Adrenal gland (tissue), 12 donors: ENCODE measurements around the gene NPC1L1. TPM values are rescaled to one million over a fixed set of nuclear protein-coding genes. Genes with fewer than 3 reads are reported as not detected.
A peak's percentile ranks its signal among the peaks of the same experiment; 100 is the strongest.

Source experiments
- DNase-seq, 7 donors: peaks; one replicate each; pipeline ENCODE4 v3.0.0-alpha.2; 2019 to 2020
- H3K27ac ChIP-seq, 5 donors: fragments of 200-600 bp; sonication (generic) in 4 of 5; 1 replicate in 3 of 5; 2 replicates in 2 of 5; pipeline versions ENCODE4 v1.5.1 to v1.8.0; 2016 to 2020; ENCODE audit warnings: mild to moderate bottlenecking in 1 of 5
- H3K27me3 ChIP-seq: fragments of 200-600 bp; 2 replicates; pipeline ENCODE4 v1.8.0; 2021
- H3K36me3 ChIP-seq, 2 donors: fragments of 200-600 bp; replicated peaks in 1 of 2; 1 replicate in 1 of 2; 2 replicates in 1 of 2; pipeline versions ENCODE4 v1.5.1 to v1.8.0; 2018 to 2022
- H3K4me1 ChIP-seq, 2 donors: fragments of 200-600 bp; replicated peaks in 1 of 2; 1 replicate in 1 of 2; 2 replicates in 1 of 2; pipeline versions ENCODE4 v1.5.1 to v1.8.0; 2018 to 2021
- H3K4me3 ChIP-seq, 4 donors: fragments of 200-600 bp; sonication (generic) in 3 of 4; one replicate each; pipeline ENCODE4 v1.5.1; 2016 to 2018
- H3K9me3 ChIP-seq, 3 donors: fragments of 200-600 bp; sonication (generic) in 1 of 3; replicated peaks in 1 of 3; 1 replicate in 2 of 3; 2 replicates in 1 of 3; pipeline versions ENCODE4 v1.5.1 to v1.8.0; 2016 to 2021
- CTCF ChIP-seq, 6 experiments: fragments of 450-650 bp in 4 of 6; fragments of 200-600 bp in 2 of 6; sonication (generic) in 1 of 6; IDR thresholded peaks; 1 replicate in 5 of 6; 2 replicates in 1 of 6; pipeline versions ENCODE4 v1.5.1 to v1.8.0; 2016 to 2021; ENCODE audit warnings: antibody characterized with exemption in 6 of 6, mild to moderate bottlenecking in 2 of 6, moderate library complexity in 1 of 6
- POLR2A ChIP-seq, 2 donors: fragments of 450-650 bp; IDR thresholded peaks; one replicate each; pipeline ENCODE4 v1.6.1; 2017; ENCODE audit warnings: antibody characterized with exemption in 2 of 2, mild to moderate bottlenecking in 2 of 2, moderate library complexity in 1 of 2
- WGBS, 4 donors: extraction: QIAGEN DNeasy Blood & Tissue Kit in 2 of 4; methylation state at CpG; one replicate each; pipeline versions ENCODE4 v1.1.5 to v1.1.7; 2013 to 2017; 5-methylcytosine and 5-hydroxymethylcytosine counted together
- intact Hi-C, 2 donors: fragments of 100-400 bp; cut with DNase I; formaldehyde crosslinking; loops; one replicate each; pipeline versions ENCODE4 v1.14.1 to v1.15.0; 2022 to 2023
- polyA plus RNA-seq, 3 donors: library from polyadenylated mRNA; stranded (reverse); fragments of 200-250 nt in 2 of 3; fragments of 350-450 nt in 1 of 3; fragmentation: Illumina TruSeq in 1 of 3; extraction: RNeasy Lipid Tissue Mini Kit (QIAGEN cat#74804) in 1 of 3; gene quantifications; one replicate each; pipeline ENCODE4 v1.2.3, GENCODE V29; 2013 to 2014
- total RNA-seq, 9 donors: library from RNA; depleted of rRNA in 4 of 9; stranded (reverse); fragments of >200 nt in 4 of 9; fragments of 120-200 nt in 1 of 9; fragmentation: NEBNext Ultra II Directional in 1 of 9; extraction: Animal tissue kit (Norgen Biotek cat#: 25700) in 1 of 9; gene quantifications; one replicate each; pipeline versions ENCODE4 v1.1.0 to v1.2.4, GENCODE V29; 2013 to 2023
- donor health status: healthy with polysubstance abuse.
- donor health status: Bipolar disorder and iron deficiency.
- donor health status: DM: yes; HTN: yes; CAD: no.
- donor health status: DM: no; HTN: no; CAD: no.
- donor health status: DM: no; HTN: no; CAD: no.
- donor health status: DM: yes; HTN: yes; CAD: no.

Gene NPC1L1
- total and polyA plus RNA-seq, 12 donors, result under 0.01 to 0.48 (median 0.08) TPM; not detected in 2

DNA sequence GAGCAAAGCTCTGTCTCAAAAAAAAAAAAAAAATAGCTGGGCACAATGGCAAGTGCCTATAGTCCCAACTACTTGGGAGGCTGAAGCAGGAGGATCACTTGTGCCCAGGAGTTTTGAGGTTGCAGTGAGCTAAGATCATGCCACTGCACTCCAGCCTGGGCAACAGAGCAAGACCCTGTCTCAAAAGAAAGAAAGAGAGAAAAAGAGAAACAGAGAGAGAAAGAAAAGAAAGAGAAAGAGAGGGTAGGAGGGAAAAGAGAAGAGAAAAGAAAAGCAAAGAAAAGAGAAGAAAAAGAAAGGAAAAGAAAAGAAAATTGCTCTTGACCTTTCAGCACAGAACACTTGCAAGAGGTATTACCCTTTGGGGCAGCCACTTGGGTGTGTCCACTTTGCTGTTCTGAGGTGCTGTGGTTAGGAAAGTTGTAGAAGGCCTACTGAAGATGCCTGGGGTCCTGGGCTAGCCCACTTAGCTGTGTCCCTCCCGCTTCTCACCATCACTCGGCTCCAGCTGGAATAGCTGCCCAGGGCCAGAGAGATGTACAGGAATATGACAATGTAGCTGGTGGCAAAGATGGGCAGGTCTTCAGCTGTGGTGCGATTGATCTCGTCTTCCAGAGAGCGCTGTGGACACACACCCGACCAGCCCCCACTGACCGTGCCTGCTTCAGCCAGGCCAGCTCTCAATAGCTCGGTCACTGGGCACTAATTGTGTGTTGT is 5.6 kb downstream of the NPC1L1 start:
- Histone ChIP-seq H3K4me1 (no peaks in the 10 kb centered on the region), H3K27ac (no peak overlapping the region), H3K27me3 (no peaks in the 10 kb centered on the region), H3K36me3 (no peaks in the 10 kb centered on the region), H3K9me3 (no peaks in the 10 kb centered on the region), H3K4me3 (no peak overlapping the region)
- 87 to 95% (median 90%) methylated on average over 7 to 8 of the region's 8 CpGs for WGBS, 4 donors
- TF ChIP-seq CTCF (IDR thresholded peaks at IDR 0.05) (no peak), POLR2A (IDR thresholded peaks at IDR 0.05) (no peak)
- DNase-seq, result no peak
- intact Hi-C loops, result no loop called here

- TF ChIP-seq POLR2A (IDR thresholded peaks at IDR 0.05) (no peak), CTCF (IDR thresholded peaks at IDR 0.05) (peak; percentile 17 to 42 (median 32))
- WGBS, 4 donors, result 52 to 100% (median 62%) methylated on average over 1 to 7 of the region's 7 CpGs; no CpG with 5 or more reads in 1 of the 4 donors
- H3K27me3 ChIP-seq, result no peaks in the 10 kb centered on the region
- H3K4me1 ChIP-seq, result no peaks in the 10 kb centered on the region
- H3K9me3 ChIP-seq, result no peaks in the 10 kb centered on the region
- DNase-seq, result peak in 2 of 7 donors; percentile 36 to 45
- no peak overlapping the region for H3K4me3 ChIP-seq
- intact Hi-C loops, result no loop called here
- H3K27ac ChIP-seq, result no peak overlapping the region
- no peaks in the 10 kb centered on the region for H3K36me3 ChIP-seq
These were observed 6.6 kb downstream of the NPC1L1 start for GRCh38 chr7:44534501-44534900.

GRCh38 chr7:44534087-44534486 is 7.0 kb downstream of the NPC1L1 start:
- Histone ChIP-seq H3K9me3 (no peaks in the 10 kb centered on the region), H3K4me3 (no peak overlapping the region), H3K4me1 (no peaks in the 10 kb centered on the region), H3K27me3 (no peaks in the 10 kb centered on the region), H3K27ac (no peak overlapping the region), H3K36me3 (no peaks in the 10 kb centered on the region)
- DNase-seq, result no peak
- no peak for TF ChIP-seq CTCF (IDR thresholded peaks at IDR 0.05)
- no peak for TF ChIP-seq POLR2A (IDR thresholded peaks at IDR 0.05)
- intact Hi-C loops, result no loop called here
- WGBS, 4 donors, result 74 to 83% (median 80%) methylated on average over 5 of the region's 5 CpGs

GRCh38 chr7:44533301-44534055 is 7.7 kb downstream of the NPC1L1 start:
- intact Hi-C loops, result no loop called here
- Histone ChIP-seq H3K9me3 (no peaks in the 10 kb centered on the region), H3K27ac (no peak overlapping the region), H3K27me3 (no peaks in the 10 kb centered on the region), H3K36me3 (no peaks in the 10 kb centered on the region), H3K4me1 (no peaks in the 10 kb centered on the region), H3K4me3 (no peak overlapping the region)
- WGBS, 4 donors, result 60 to 76% (median 67%) methylated on average over 3 to 8 of the region's 8 CpGs
- peak in 5 of 7 donors; percentile 24 to 60 (median 40) for DNase-seq
- TF ChIP-seq POLR2A (IDR thresholded peaks at IDR 0.05), result no peak
- TF ChIP-seq CTCF (IDR thresholded peaks at IDR 0.05), result peak in 1 of 6 experiments; percentile 2
